Pulmonary artery endothelial cell (primary cell): ENCODE measurements around the gene FCGR3B. TPM values are rescaled to one million over a fixed set of nuclear protein-coding genes. Genes with fewer than 3 reads are reported as not detected.
"Not testable (repeated sequence)": the region's sequence is repeated elsewhere in the genome, so short reads cannot be mapped to it uniquely, and the experiment has no call there.

Source experiments
- DNase-seq: peaks from one replicate; pipeline ENCODE4 v3.0.0-alpha.2; 2011; ENCODE audit warnings: low read depth, low spot score
- total RNA-seq: library from RNA; depleted of rRNA; stranded (reverse); fragments of >200 nt; gene quantifications from 2 replicates; pipeline ENCODE4 v1.2.3, GENCODE V29; 2014

Gene FCGR3B
- total RNA-seq, 1 donor from 2014 or later = not detected

DNA sequence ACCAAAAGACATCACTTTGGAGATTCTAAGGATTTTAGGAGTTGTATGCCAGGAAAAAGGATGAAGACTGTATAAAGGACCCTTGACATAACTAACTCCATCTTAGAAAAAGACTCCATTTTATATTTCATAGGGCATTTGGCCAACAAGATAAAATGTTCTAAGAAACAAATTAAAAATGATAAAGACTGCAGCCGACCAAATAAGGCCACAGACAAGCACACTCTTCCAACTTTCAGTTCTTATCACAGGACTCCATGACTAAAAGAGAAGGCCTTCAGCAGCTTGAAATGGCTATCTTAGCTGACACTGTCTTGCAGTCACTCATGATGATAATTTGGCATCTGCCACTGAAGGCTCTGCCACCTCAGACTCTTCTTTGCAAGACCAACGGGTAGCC, 8.2 kb upstream of the FCGR3B start:
- DNase-seq = not testable (repeated sequence)

GRCh38 chr1:161638251-161638993, 7.4 kb upstream of the FCGR3B start:
- not testable (repeated sequence) for DNase-seq

GRCh38 chr1:161636976-161637375, 6.0 kb upstream of the FCGR3B start:
- not testable (repeated sequence) for DNase-seq

GRCh38 chr1:161636189-161636782, 5.3 kb upstream of the FCGR3B start:
- not testable (repeated sequence) for DNase-seq

GRCh38 chr1:161634993-161635392, 4.0 kb upstream of the FCGR3B start:
- not testable (repeated sequence) for DNase-seq

- not testable (repeated sequence) for DNase-seq
These were observed 741 bp downstream of the FCGR3B start for GRCh38 chr1:161630128-161630742.

- DNase-seq = not testable (repeated sequence)
These were observed 4.4 kb downstream of the FCGR3B start for GRCh38 chr1:161626445-161627146.

DNA sequence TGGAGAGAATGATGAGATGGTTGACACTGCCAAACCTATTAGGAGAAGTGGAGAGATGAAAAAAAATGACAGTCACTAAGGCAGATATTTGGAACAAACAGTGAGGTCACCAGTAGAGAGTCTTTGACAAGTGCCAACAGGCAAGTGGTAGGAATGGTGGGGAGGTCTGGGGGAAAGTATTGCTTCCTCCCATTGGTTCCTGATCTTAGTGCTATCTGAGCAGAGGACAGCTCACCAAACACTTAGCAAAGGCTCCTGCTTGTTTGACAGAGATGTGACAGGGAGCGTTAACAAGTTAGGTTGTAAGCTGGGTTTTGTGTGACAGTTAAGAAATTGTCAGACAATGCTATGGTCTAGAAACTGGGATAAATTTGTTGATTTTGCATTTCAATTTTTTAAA, 6.4 kb downstream of the FCGR3B start:
- not testable (repeated sequence) for DNase-seq

- DNase-seq = not testable (repeated sequence)
These were observed 7.5 kb downstream of the FCGR3B start for GRCh38 chr1:161623401-161624051.

GRCh38 chr1:161622054-161622453, 8.9 kb downstream of the FCGR3B start:
- DNase-seq = not testable (repeated sequence)

DNA sequence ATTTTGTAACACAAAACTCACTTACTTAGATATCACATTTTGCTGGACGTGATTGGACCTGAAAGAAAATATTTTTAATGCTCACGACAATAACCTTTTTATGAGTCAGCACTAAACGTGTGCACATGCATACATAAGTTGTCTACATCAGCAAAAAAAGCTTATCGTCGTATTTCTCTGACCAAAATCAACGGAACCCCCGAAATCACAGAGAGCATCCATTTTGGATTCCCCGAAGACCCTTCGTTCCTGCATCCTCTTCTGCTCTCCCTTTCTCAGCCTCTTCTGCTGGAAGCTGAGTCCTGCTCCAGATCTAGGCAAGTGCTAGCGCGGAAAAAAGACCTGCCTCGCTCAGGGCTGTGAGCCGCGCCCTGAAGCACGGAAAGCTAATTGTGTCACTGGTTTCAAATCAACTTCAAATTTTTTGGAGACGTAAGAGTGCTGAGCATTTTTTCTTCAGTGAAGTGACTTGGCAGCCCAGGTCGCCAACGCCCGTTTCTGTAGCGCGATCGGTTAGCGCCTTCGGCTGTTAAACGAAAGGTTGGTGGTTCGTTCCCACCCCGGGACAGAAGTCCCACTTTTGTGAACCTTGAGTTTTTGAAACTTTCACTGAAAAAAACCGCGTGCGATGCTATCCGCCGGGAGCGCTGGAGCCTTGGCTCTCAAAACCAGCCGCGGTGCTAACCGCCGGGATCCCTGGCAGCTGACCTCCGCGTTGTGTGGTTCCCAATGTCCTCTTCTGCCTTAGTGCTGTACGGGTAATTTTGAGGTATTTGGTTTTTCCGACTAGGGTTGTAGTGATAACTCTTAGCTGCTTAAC, 9.6 kb downstream of the FCGR3B start:
- not testable (repeated sequence) for DNase-seq

- DNase-seq = not testable (repeated sequence)
These were observed 10.6 kb downstream of the FCGR3B start for GRCh38 chr1:161620399-161620798.

- not testable (repeated sequence) for DNase-seq
These were observed 12.5 kb downstream of the FCGR3B start for GRCh38 chr1:161618517-161618916.

GRCh38 chr1:161616417-161616816, 14.6 kb downstream of the FCGR3B start:
- not testable (repeated sequence) for DNase-seq

GRCh38 chr1:161613142-161613514, 17.8 kb downstream of the FCGR3B start:
- not testable (repeated sequence) for DNase-seq

- peak; percentile 63 for DNase-seq
These were observed 18.4 kb downstream of the FCGR3B start for GRCh38 chr1:161612322-161613141.

- DNase-seq = not testable (repeated sequence)
These were observed 19.1 kb downstream of the FCGR3B start for GRCh38 chr1:161611866-161612321.

DNA sequence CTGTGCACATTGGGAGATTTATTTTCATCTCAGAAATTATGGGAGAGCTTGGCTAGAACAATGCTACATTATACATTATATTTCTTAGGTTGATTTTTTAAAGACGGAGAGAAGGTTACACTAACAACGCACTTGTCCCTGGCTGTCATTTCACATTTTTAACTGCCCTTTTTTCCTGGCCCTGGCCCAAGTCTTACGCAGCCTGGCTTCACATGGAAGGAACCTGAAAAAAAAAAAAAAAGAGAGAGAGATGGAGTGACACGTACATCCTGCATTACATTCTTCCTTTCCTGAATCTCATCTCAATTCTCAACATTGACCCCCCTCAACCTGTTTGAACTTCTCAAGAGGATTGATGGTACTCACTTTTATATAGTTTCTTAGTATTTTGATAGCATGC, 20.8 kb downstream of the FCGR3B start:
- DNase-seq = not testable (repeated sequence)
